RWPE1 (cell line): ENCODE data around the gene LIPT2.

Source experiments
- CTCF ChIA-PET: fragments of 350-600 bp; sonication (Branson Sonifier 250); formaldehyde crosslinking; extraction: SDS; loops from one replicate; lab custom pipeline; 2021; lab: Yijun Ruan, JAX
- POLR2A ChIA-PET: fragments of 400-600 bp; formaldehyde crosslinking; extraction: SDS; loops from one replicate; lab custom pipeline; 2020; ENCODE audit warnings: antibody characterized with exemption; ENCODE audit not compliant: low non-redundant PET; lab: Yijun Ruan, JAX
- DNase-seq: peaks from one replicate; pipeline ENCODE4 v3.0.0; 2012; ENCODE audit warnings: low spot score
- H3K27ac ChIP-seq: fragments of 450-650 bp; 2 replicates; pipeline ENCODE4 v1.5.1; 2017
- TF ChIP-seq, protein P1 (sequence below): fragments of 450-650 bp; conservative IDR thresholded peaks from 2 replicates; pipeline ENCODE4 v1.5.1; 2017; ENCODE audit warnings: low read depth, mild to moderate bottlenecking

LIPT2 gene

DNA sequence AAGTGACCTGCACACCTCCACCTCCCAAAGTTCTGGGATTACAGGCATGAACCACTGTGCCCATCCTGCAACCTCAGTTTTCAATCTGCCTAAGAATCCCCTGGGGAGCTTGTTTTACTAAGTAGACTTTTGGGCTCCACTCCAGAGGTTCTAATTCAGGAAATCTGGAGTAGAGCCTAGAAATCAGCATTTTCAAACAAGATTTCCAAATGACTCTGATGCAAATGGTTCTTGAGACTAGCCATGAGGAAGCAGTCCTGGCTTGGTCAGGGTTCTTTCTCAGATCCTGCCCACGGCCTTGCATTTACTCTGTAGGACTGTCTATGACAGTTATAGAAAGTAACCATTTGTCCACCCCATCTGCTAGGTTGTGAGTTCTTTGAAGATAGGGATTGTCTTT lies 24.6 kb downstream of the LIPT2 start:
- TF ChIP-seq, protein P1, sequence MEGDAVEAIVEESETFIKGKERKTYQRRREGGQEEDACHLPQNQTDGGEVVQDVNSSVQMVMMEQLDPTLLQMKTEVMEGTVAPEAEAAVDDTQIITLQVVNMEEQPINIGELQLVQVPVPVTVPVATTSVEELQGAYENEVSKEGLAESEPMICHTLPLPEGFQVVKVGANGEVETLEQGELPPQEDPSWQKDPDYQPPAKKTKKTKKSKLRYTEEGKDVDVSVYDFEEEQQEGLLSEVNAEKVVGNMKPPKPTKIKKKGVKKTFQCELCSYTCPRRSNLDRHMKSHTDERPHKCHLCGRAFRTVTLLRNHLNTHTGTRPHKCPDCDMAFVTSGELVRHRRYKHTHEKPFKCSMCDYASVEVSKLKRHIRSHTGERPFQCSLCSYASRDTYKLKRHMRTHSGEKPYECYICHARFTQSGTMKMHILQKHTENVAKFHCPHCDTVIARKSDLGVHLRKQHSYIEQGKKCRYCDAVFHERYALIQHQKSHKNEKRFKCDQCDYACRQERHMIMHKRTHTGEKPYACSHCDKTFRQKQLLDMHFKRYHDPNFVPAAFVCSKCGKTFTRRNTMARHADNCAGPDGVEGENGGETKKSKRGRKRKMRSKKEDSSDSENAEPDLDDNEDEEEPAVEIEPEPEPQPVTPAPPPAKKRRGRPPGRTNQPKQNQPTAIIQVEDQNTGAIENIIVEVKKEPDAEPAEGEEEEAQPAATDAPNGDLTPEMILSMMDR, result no peak
- ChIA-PET POLR2A (no interaction called here), CTCF (no interaction called here)

DNA sequence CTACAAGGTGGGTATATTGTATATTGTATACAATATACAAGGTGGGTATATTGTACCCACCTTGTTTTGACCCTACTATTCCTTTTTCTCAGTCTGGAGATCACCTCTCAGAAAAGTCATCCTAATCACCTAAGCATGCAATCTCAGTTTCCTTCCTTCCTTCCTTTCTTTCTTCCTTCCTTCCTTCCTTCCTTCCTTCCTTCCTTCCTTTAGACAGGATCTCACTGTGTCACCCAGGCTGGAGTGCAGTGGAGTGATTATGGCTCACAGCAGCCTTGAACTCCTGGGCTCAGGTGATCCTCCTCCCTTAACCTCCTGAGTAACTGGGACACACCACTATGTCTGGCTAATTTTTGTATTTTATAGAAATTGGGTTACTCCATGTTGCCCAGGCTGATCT lies 25.0 kb downstream of the LIPT2 start:
- CTCF ChIA-PET, result no interaction called here
- POLR2A ChIA-PET, result no interaction called here
- H3K27ac ChIP-seq, result no peak overlapping the region
- TF ChIP-seq, protein P1, result no peak
- no peak for DNase-seq

More for the DNA sequence above, 24.6 kb downstream of the LIPT2 start:
- no peak for DNase-seq
- no peak overlapping the region for H3K27ac ChIP-seq

DNA sequence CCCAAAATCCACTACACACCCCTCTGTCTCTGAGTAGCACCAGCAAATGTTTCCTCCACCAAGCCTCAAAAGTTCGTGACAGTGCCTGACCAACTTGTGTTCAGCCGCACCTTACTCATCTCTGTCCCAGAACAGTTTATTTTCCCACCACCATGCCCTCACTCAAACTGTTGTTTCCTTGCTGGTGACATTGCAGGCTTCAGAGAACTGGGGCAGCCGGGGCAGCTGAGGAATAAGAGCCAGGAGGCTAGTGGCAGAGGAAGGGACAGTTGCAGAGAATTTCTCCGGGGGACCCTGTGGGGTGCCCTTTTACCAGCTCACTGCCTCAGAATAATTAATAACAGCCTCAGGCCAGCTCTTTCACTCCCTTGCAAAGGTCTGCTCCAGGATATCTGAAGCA lies 25.5 kb downstream of the LIPT2 start:
- ChIA-PET CTCF (no interaction called here), POLR2A (no interaction called here)
- TF ChIP-seq, protein P1, result no peak
- H3K27ac ChIP-seq, result no peak overlapping the region
- no peak for DNase-seq

DNA sequence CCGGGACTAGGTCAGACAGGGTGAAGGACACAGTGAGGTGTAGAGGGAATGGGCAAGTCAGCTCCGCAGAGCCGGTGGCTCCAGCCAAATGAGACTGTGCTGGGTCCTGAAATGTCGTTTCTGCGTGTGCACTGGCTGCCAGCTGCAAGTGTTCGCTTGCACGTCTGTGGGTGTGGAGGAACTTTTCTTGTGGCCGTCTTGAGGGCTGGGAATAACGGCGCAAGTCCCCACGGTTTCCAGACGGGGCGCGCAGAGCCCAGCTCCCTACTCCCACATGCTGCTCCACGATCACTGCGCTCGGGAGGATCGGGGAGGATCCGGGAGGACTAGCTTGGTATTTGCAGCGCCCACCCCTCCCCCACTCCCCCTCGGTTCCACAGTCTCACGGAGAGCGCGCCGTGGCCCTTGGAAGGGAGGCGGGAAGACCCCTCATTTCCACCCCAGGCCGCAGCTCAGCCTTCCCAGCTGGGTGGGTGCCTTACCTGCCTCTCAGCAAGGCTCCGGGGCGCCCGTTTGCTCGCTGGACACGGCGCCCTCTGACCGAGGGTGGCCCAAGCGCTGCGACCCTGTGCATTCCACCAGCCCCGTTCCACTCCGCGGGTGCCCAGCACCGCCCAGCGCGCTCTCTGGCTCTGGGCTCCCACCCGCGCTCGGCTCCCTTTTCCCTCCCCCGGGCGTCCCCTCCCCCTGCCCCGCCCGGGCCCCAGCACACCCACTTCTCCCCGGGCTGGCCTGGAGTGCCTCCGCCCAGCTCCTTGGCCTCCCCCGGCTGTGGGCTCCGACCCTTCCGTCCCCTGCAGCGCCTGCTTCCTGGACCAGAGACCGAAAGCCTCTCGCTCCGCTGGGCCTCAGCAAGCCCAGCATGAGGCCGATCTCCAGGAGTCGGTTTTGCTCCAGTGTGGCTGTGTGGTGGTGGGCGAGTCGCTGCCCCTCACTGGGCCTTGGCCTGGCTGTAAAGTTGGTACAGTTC lies 26.3 kb downstream of the LIPT2 start, which contains the start of gene KCNE3:
TSS of gene KCNE3 (minus strand) at position 634 of the 970 bp plus-strand sequence. CDS start 9,986 bp downstream, outside the sequence.
- TF ChIP-seq, protein P1, result no peak
- POLR2A ChIA-PET, result no interaction called here
- CTCF ChIA-PET, result interaction anchor here (0.6 to 0.9 kb wide), 3 partner anchors 103 to 212 kb away, joined by 3 to 8 read pairs (median 5); no protein-coding TSS in a partner anchor
- no peak within 1 kb of the TSS for H3K27ac ChIP-seq
- no peak for DNase-seq

DNA sequence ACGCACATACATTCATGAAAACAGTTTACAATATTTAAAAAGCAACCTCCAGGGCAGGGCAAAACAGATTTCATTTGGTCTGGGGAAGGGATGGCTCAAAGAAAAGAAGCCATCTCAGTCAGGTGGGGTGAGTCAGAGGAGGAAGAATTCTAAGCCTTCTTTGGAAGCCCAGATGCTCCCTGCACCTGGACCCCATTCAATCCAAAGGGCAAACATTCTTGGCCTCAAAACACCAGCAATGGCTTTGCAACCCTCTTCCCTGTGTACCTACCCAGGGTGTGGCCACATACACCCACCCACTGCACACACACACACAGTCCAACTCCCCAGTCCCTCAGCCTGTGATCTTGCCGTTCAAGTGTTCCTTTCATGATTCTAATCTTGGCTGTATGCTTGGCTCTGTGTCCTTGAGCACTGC lies 28.2 kb downstream of the LIPT2 start:
- CTCF ChIA-PET, result no interaction called here
- TF ChIP-seq, protein P1, result no peak
- no peak for DNase-seq
- no peak overlapping the region for H3K27ac ChIP-seq
- POLR2A ChIA-PET, result no interaction called here

DNA sequence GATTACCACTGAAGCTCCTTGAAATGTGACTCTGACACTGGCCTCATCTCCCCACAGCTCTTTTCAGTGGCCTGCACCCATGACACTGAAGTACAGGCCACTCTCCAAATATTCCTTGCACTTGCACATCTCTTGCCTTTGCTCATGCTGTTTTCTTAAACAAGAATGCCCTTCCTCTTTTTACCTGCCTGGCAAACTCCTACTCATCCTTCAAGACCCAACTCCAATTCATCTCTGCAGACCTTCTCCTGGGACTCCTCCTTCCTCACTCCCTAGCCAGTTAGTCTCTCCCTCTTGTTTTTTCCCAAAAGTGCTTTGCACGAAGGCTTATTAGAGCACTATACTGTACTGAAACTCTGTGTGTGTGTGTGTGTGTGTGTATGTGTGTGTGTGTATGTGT lies 28.8 kb downstream of the LIPT2 start:
- CTCF ChIA-PET, result interaction anchor here (1.0 to 1.2 kb wide), 2 partner anchors 11 to 106 kb away, joined by 3 to 4 read pairs; no protein-coding TSS in a partner anchor
- TF ChIP-seq, protein P1, result no peak
- POLR2A ChIA-PET, result no interaction called here
- no peak overlapping the region for H3K27ac ChIP-seq
- no peak for DNase-seq
